ENCODE data around the gene MOBP.

The MOBP gene

DNA sequence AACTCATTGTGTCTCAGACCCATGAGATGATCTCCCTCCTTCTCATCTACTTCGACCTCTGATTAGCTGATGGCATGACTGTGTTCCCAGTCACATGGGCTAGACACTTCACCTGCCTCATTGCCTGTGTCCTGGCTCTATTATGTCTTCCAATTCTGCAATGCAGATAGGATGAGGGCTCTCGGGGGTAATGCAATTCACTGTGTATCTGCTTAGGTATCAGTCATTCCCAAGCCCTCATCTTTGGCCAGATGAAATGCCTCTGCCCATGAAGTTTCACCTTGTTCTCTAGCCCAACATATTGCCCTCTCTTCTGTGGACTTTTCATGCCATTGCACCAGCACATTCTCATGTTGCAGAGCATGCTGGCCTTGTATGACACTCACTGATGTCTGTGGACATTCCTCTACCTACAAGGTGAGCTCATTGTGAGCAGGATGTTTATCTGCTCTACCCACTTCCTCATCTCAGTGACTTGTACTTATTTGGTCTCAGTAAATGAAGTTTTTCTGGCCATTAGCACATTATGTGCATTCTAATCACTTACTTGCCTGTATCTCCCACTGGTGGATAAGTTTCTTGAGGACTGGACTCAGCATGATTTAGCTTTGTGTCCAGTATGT, 32.3 kb downstream of the MOBP start:
- no peak for DNase-seq (ENCODE audit: low spot score)

DNA sequence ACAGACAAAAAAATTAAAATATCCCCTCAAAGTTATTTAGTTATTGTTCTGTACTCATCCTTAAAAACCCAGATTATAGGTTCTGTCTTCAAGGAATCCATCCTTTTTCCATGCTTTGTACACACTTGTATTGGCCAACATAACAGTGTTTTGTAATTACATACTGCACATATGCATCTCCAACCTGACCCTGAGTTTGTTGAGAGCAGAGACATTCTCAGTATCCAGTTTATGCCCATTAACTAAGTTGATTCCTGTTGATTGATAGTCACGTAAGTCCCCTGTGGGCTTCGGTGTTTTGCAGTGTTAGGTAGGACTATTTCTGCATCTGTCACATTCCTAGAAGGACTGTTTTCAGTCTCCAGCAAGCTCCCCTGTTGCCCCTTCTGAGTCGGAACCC, 33.6 kb downstream of the MOBP start:
- no peak for DNase-seq (ENCODE audit: low spot score)

DNA sequence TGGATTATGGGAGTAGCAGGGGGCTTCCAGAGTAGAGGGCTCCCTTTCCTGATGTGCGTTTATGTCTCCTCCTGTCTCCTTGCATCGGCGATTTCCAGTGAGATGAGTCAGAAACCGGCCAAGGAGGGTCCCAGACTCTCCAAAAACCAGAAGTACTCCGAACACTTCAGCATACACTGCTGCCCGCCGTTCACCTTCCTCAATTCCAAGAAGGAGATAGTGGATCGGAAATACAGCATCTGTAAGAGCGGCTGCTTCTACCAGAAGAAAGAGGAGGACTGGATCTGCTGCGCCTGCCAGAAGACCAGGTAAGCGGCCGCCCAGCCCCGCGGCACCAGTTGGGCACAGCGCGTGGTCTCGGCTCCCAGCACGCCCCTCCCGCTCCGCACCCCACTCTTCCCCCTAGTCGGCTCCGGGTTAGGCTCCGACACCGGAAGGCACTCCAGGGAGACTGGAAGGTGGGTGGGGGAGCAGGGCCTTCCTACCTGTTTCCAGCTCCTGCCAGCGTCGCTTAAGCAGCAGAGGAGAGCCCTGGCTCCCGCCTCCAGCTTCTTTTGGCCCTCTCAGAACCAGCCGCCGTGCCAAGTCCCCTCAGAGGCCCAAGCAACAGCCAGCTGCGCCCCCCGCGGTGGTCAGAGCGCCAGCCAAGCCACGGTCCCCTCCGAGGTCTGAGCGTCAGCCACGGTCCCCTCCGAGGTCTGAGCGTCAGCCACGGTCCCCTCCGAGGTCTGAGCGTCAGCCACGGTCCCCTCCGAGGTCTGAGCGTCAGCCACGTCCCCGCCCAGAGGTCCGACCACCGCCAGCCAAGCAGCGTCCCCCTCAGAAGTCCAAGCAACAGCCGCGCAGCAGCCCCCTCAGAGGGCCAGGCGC, 34.7 kb downstream of the MOBP start:
- DNase-seq (ENCODE audit: low spot score): no peak

DNA sequence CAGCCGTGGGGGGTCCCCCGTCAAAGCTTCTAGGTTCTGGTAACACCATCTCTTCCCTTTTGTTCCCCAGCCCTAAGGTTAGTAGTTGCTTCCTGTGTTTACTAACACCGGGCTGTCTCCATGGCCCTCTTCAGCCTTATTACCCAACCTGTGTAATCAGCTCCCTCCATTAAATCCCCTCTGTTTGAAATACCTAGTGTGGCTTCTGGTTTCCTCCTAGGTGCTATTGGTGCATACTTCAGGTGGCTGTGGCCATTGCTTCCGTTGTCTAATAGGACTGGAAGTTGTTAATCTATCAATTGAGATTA, 35.3 kb downstream of the MOBP start:
- no peak for DNase-seq (ENCODE audit: low spot score)

DNA sequence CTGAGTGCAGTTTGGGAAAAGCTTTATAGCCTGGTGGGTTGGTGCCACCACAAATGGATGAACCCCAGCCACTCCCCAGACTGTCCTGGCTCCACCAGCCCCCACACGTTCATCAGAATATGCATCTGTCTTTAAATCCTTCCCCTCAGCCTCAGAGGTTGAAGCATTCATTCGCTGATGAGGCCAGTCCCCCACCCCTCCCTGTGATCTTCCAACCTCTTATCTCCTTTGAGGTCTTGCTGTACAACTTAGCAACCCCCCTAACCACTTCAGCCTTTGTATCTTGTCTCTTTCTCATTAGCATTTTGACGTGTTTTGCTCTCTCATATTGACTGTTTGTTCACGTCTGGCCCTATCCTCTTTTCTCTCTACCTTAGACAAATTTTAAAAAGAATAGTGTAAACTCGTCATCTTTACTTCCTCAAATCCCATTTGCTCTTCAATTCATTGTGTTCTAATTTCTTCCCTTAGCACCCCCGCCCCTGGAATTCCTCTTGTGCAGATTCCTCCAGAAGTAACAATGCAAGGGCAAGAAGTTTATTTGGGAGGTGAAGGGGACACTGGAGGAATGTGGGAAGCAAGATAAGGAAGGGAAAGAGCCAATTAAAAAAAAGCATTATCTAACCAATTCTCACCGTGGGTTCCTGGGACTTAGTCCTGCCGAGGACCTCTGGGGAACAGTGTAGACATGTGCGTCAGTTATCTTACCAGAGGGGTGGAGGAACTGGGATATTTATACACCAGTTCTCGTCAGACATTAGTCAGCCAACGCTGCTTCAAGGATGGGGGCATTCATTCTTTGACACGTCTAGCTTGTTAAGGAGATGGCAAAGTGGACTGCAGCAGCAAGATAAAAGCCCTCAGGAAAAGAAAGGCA, 38.6 kb downstream of the MOBP start:
- no peak for DNase-seq (ENCODE audit: low spot score)

DNA sequence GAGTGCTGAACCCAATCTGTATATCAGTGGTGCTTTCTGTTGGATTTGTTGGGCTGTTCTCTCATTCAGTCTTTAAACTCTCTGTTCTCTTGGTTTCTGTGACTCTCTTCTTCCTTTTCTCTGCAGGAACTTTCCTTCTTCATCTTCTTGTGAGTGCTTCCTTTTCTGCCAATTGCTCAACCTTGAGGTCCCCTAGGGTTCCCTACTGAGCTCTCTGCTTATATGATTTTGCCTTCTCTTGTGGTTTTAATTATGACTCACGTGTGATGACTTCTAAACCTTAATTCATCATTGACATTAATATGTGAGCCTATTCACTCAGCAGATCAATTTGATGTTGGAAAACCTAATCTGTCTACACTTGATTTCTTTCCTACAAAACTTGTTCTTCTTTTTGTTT, 39.4 kb downstream of the MOBP start:
- DNase-seq (ENCODE audit: low spot score): no peak

DNA sequence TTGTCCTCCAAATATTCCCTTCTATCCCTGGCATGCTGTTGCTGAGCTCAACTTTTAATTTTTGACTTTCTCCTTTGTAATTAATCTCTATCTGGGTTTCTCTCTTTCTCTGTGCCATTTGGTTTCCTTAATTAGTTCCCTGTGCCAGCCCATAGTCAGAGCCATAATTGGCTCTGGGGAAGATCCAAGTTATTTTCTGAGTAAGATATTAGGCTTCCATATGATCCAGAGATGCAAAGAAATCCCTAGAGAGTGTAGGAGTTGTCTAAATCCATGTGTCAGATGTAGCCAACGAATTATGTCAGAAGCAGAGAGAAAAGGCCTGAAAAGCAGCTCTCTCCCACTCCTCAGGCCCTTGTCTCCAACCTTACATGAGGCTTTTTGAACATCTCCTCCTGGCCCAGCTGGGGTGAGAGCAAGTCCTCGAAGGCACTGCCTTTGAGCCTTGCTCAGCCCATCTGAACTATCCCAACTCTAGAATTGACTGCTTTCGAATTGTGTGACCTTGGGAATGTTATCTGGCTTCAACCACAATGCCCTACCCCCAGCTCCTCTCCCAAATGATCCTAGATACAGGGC, 46.4 kb downstream of the MOBP start:
- DNase-seq (ENCODE audit: low spot score): no peak

DNA sequence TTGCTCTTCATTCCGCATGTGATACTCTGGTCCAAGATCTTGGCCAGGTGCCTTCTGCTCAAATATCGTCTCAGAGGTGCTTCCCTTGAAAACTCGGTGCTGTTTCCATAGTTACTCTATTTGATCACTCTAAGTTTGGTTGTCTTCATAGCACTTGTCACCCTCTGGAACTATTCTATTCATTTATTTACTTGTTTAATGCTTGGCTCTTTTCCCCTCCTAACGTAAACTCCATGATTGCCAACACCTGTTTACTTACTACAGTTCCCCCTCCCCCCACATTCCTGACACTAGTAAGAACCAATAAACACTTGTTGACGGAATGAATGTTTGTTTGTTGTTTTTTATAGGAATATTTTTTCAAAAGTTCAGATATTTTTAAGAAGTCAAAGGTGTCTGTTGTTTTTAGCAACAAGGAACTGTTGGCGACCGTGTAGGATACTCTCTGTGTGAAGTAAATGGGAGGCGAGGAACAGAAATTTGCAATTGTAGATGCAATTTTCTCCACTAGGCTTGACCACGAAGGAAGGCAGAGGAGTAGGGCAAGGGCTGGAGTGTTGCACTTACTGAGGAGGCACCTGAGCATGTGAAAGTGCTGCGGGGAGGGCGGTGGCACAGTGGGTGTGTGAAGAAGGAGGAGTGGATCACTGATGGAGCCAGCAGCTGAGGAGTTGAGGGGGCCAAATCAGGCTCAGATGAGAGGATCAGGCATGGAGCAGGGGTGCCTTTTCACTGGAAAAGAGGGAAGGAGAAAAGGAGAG, 48.4 kb downstream of the MOBP start:
- no peak for DNase-seq (ENCODE audit: low spot score)

DNA sequence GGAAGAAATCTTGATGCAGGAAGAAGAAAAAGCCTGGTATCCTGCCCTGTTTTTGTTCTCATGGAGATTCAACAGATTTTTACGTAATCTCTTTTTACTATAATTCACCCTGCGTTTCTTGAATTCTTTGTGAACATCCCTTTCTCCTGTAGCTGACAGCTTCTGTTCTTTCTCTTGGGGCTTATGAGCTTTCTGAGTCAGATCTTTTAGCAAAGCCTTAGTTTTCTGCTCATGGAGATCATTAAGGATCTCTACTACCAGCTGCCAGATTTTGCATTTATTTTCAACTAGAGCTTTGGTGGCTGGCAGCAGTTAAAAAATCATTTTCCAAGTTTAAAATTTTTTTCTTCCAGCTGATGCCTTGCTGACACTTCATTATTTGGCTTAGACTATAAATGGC, 51.6 kb downstream of the MOBP start:
- no peak for DNase-seq (ENCODE audit: low spot score)

DNA sequence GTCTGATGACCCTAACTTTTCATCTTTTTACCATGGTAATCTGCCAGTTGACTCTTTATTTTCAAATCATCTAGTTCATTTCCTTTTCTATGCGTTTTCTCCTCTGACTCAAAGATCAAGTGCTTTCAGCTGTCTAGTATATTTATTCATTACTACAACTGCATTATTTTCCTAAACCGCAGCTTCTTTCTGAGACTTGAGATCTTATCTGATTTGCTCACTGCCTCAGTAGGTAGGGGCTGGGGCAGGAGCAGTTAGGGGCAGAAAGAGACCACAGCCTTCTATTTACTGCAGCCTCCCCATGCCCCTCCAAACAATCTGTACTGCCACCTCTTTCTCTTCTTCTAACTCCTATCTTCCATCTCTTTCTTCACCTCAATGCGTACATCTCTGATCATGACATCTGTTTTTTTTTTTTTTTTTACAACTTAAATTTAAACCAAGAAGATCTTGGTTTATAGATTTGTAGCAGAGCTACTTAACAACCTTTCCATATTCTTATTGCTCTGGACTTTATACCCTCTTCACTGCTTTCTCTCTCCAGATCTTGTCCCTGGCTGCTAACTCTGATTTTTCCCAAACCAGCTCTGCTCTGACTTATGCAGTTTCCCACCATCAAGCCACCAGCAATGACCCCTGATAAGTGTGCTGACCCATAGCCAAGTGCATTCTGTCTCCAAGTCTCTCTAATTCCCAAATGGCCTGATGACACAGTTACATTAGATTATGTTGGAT, 52.2 kb downstream of the MOBP start:
- DNase-seq (ENCODE audit: low spot score): no peak

DNA sequence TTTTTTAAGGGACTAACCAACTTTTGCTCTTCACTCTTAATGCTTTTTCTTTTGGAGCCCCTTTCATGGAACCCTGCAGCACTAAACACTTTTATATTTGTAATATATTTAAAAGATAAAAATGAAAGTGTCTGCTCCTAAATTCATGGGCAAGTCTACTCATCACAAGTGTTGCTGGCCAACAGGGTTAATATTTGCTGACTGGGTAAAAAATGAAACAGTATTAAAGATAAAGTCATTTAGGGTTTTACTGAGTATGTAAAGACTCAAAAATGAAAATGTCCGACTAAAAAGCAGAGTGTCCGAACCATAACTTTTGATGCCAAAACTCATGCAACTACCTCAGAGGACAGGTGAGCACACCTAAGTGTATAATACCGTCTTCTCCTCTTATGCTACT, 54.0 kb downstream of the MOBP start:
- no peak for DNase-seq (ENCODE audit: low spot score)

DNA sequence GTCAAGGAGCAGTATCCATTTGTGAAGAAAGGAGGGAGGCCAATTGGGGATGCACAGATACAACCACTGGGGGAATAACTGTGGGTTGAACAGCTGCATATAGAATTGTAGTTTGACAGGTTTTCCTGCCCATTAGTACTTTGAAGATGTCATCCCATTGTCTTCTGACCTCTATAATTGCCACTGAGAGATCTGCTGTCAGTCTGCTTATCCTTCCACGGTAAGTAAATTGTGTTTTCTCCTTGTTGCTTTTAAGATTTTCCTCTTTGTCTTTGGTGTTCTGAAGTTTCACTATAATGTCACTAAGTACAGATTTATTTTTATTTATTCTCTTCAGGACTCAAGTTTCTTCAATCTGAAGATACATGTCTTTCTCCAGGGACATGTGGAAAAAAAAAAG, 56.6 kb downstream of the MOBP start:
- DNase-seq (ENCODE audit: low spot score): no peak

DNA sequence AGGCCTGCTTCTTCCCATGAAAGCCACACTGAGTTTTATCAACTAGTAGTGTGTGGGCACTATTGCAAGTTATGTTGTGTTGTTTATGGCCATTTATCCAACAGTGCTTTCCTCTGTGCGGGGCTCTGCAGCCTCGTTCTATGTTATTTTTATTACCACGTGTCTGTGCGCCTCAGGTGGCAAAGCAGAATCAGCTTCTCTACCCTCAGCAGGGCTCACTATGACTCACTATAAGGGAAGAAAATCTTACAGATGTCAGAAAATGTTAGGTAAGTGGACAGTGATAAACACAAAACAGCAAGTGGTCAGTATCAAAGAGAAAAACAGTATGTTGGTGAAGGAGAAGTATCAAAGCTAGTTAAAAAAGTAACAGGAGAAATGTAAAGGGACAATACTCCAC, 61.4 kb downstream of the MOBP start:
- no peak for DNase-seq (ENCODE audit: low spot score)

DNA sequence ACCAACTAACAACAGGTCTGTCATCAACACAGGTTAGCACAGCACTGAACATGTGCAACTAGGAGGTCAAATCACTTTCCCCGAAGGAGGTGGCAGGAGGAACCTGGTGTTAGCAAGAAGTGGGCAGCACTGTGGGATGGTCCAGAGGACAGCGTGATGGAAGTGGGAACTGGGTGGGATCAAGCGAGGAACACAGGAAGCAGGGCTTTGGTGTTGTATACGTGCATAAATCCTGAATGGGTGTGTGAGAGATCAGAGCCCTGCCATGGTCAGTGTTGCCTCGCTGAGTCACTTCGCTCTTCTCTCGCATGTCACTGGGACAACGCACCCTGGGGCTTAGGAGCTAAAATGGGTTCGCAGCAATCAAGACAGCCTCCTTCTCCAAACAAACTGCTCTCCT, 62.1 kb downstream of the MOBP start:
- DNase-seq (ENCODE audit: low spot score): no peak

DNA sequence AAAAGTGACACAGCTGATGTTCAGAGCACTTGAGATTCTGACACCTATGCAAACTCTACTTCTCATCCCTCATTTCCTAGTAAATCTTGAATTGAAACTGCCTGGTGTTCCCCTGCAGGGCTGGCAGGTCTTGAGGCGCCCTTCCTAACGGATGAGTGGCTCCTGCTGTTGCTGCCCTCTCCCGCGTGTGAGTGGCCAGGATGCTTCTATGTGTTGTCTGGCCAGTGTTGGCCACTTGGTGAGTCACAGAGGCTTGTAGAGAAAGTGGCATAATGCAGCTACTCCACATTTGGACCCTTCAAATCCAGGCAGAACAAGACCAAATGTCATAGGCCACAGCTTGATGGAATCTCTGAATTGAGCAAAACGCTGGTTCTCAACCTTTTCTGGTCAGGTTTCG, 63.6 kb downstream of the MOBP start:
- no peak for DNase-seq (ENCODE audit: low spot score)

DNA sequence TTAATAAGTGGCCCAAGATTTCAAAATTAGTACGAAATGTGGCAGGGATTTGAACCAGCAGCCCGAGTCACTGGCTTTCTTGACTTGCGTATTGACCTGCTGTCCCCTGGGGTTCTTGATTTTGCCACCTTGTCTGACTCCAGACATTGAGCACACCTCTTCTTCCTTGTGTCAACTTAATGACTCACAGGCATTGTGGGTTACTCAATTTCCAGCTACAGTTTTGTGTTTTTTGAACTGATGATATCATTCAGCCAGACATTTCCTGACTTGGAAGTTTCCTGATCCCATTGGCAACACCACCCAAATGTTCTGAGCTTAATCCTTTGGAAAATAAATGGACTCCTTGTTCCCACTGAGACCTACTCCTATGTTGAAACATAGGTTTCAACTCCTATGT, 64.2 kb downstream of the MOBP start:
- DNase-seq (ENCODE audit: low spot score): no peak

DNA sequence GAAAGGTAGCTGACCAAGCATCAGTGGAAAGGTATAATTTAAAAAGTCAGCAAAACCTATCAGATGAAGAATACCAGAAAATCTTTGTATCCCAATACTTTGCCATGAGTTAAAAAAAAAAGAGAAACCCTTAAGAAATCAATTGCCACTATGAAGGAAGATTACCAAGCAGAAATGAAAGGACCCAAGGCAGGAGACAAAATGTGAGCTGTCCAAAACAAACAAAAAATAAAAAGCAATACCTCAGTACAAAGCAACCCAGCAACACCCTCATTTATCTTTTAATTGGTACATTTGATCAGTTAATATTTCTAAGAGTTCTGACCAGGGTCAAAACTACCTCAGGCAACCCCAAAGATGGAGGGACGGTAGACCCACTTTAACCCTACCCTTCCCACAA, 65.3 kb downstream of the MOBP start:
- no peak for DNase-seq (ENCODE audit: low spot score)

DNA sequence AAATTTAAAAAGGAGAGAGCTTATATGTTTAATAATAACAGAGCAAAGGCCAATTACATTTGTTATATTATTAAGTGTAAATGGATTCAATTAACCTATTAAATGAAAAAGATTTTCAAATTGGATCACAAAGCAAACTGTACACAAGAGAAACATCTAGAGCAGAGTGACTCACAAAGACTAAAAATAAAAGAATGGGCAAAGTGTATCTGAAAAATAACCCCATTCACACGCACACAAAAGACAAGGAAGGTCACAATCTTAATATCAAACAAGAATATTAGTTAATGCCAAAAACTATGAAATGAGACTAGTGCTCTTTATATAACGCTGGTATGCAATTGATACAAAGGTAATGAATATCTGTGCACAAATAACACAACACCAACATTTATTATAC, 65.7 kb downstream of the MOBP start:
- DNase-seq (ENCODE audit: low spot score): no peak

DNA sequence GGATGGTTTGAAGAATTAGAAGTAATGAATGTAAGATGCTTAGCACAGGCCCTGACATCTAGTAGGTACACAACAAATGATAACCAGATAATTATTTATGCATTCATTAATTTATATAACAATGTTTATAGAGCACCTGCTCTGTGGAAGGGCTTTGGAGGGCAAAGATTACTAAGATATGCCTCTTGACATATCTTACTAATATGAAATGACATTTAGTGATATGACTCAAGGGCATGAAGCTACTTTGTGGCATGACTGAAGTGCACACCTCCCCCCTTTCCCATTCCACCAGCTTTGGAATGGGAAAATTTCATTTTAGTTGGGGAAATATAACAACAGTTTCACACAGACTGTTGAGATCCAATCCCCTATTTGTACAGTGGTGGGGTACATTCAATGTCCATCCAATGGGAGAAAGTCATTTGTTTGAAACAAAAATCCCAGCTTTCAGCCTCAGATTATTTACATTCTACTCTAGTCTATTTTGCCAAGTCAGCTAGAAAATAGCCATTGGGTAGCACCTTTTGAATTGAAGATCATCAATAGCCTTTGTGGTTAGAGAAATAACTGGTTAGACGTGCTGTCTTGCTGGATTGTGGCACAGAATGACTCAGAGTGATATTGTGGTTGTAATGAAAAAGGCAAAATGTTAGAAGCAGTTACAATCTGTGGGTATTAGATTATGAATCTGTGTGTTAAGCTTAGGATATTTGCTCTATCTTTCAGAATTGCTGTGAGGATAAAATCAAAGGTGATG, 72.9 kb downstream of the MOBP start:
- no peak for DNase-seq (ENCODE audit: low spot score)

DNA sequence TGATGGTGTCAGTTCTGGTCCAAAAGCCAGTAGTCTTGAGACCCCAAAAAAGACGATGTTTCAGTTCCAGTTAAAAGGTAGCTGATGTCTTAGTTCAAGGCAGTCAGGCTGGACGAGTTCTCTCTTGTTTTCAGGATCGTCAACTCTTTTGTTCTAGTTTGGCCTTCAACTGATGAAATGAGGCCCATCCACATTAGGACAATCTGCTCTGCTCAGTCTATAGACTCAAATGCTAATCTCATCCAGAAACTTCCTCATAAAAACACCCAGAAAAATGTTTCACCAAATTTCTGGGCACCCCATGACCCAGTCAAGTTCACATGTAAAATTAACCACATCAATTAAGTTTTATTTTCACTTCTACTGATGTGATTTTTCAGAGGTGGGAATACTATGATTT, 74.0 kb downstream of the MOBP start:
- no peak for DNase-seq (ENCODE audit: low spot score)

DNA sequence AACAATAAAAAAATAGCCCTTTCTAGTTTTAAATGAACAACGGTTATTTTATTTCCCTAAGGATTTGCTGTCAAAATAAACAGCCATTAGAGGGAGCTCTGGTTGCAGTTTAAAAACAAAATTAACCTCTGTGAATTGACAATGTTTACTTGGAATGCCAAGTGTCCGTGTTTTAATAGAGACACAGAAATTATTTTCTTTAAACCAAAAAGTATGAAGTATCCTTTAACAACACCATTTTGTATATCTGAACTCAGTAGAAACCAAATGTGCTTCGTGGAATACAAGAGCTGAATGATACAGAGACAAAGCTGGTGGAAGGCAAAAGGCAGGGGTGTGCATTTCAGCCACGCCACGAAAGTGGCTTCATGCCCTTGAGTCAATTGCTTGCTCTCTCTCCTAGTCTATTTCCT, 74.4 kb downstream of the MOBP start:
- peak; percentile 1 for DNase-seq (ENCODE audit: low spot score)

Measured in hepatic stellate cell (primary cell).